ENCODE results near the gene LAPTM4A.
"Not testable (repeated sequence)": the region's sequence is repeated elsewhere in the genome, so short reads cannot be mapped to it uniquely, and the experiment has no call there.

Gene LAPTM4A

GRCh38 chr2:20074901-20075300, 23.5 kb upstream of the LAPTM4A start:
- DNase-seq: no peak

DNA sequence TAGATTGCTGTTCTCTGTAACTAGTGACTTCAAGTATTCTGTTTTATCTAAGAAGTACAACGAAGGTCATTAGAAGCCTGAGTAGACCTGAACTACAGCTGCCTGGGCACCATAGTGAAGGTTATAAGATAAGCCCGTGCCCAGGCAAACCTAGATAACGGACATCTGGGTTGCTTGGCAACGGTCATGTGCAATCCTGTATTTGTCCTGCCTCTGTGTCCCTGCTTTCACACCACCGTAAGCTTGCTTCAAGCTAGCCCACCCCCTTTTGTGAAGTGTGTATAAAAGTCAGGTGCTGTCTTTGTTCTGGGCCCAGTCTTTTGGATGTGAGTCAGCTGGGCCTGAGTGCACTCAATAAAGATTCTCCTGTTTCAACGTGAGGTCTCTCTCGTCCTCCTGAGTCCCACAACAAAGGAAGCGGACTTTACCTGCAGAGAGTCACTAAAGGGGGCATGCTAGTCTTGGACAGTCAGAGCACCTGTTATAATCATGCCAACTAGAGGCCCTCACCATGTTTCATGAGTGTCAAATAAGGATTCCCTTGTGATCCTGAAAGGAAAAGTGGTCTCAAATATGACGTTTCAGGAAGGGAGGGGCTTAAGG, 22.7 kb upstream of the LAPTM4A start:
- not testable (repeated sequence) for DNase-seq

GRCh38 chr2:20073460-20073859, 22.0 kb upstream of the LAPTM4A start:
- no peak for DNase-seq

DNA sequence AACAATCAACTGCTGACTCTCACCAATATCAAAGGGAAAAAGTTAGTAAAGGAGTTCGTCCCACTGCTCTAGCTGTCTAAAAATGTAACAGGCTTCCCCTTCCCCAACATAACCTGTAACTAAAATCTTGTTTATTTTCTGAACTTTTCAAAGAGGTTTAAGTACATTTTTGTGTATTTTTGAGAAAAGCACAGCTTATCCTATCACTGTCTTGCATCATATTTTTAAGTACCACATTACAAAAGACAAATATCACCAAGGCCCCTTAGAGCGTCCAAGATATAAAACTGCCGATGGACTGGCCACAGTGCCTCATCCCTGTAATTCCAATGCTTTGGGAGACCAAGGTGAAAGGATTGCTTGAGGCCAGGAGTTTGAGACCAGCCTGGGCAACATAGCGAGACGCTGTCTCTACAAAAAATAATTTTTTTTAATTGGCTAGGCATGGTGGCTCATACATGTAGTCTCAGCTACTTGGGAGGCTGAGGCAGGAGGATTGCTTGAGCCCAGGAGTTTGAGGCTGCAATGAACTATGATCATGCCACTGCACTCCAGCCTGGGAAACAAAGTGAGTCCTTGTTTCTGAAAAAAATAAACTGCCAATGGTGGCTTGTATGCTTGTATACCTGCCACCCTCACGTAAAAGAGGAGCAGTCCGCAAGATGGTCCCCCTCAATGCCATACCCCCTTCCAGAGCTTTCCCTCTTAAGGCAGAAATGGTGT, 21.2 kb upstream of the LAPTM4A start:
- no peak for DNase-seq

DNA sequence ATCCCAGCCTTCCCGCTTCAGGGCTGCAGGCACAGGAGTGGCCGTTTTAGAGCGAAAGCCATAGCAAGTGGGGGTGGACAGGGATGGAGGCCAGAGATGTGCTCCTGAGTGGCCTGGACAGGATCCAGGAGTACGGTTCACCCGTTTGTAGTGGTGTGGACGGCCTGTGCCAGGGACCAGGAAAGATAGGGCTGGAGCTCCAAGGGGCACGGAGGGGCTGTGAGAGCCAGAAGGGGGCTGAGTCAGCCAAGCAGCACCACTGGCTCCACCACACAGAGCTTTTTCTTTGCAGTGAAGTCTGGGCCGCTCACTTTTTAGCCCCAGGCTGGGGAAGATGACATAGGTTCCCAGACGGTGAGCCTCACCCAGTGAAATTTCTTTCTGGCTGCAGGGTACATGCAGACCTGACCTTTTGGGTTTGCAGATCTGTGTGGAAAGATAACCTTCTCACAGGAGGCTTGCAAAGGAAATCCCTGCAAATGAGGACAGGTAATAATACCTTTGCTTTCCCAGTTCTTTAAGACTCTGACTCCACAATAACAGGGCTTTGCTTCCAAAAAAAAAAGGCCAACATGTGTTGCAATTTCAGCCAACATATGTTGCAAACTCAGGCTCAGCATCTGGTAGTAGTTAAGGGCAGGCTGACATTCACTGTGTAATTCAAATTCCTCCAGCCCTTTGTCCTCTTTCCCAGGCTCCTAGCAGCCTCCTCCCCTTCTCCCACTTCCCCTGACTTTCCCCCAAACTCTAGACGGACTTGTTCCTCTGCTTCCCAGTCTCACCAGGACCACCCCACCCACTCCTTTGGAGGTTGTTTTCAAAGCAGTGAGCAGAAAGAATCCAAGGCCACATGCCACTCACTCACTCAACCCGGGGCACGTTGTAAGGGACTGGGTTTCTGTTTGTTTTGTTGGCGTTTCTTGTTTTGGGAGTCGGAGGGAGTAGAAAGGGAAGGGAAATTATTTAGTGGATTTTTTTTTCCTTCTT, 20.3 kb upstream of the LAPTM4A start:
- DNase-seq: no peak

DNA sequence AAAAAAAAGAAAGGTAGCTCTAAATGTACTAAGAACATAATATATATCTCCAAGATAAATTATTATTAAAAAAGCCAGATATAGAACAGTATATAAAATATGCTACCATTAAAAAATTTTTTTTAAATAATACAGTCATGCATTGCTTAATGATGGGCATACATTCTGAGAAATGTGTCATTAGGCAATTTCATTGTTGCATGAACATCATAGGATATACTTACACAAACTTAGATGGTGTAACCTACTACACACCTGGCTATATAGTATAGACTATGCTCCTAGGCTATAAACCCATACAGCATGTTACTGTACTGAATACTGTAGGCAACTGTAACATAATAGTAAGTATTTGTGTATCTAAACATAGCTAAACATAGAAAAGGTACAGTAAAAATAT, 18.3 kb upstream of the LAPTM4A start:
- no peak for DNase-seq

GRCh38 chr2:20067992-20068584, 16.7 kb upstream of the LAPTM4A start:
- DNase-seq: no peak

DNA sequence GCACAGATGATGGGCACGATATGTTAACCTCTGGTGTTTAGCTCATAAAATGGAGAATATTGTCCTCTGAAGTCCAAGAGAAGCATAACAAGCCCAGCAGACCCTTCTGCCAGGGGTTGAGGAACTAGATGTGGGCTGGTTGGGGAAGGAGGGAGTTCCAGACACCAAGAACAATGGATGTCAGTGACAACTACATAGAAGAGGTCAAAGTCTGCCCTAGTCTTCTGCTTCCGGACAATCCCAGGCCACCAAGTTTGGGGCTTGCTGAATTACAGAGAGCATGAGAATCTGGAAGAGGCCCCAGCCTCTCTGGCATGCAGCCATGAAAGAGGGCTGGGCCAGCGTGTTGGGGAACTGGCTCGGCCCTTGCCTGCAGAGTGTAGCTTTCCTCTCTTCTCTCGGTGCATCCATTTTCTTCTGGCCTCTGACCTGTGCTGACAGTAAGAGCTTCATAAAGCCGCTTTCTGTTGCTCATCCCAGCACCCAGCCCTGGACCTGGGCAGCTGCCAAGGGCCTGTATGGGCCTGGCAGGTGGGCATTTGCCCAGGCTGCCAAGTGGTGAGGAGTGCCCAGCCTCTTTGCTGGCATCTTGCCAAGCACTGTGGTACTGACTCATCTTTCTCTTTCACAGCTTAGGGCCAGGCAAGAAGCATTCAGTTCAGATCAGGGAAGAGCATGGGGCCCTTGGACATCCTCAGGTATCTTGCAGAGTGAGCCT, 14.6 kb upstream of the LAPTM4A start:
- DNase-seq: no peak

- no peak for DNase-seq
These were observed 13.4 kb upstream of the LAPTM4A start for GRCh38 chr2:20064841-20065240.

DNA sequence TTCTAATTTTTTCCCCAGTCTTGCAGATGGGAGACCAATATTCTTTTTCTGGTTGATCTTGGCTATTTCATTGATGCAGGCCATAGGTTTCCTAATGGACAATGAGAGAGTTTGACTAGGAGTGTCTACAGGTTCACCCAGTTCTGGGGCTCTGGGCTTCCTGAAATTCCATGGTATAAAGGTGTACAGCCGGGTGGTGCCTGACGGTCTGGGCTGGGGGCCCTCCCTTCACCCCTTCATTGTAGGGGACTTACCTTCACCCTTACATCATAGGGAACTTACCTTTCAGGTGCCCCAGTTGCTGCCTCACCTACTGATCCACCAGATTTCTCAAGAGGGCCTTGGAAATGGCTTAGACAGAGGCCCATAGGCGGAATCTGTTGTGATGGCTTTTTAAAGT, 13.0 kb upstream of the LAPTM4A start:
- no peak for DNase-seq

DNA sequence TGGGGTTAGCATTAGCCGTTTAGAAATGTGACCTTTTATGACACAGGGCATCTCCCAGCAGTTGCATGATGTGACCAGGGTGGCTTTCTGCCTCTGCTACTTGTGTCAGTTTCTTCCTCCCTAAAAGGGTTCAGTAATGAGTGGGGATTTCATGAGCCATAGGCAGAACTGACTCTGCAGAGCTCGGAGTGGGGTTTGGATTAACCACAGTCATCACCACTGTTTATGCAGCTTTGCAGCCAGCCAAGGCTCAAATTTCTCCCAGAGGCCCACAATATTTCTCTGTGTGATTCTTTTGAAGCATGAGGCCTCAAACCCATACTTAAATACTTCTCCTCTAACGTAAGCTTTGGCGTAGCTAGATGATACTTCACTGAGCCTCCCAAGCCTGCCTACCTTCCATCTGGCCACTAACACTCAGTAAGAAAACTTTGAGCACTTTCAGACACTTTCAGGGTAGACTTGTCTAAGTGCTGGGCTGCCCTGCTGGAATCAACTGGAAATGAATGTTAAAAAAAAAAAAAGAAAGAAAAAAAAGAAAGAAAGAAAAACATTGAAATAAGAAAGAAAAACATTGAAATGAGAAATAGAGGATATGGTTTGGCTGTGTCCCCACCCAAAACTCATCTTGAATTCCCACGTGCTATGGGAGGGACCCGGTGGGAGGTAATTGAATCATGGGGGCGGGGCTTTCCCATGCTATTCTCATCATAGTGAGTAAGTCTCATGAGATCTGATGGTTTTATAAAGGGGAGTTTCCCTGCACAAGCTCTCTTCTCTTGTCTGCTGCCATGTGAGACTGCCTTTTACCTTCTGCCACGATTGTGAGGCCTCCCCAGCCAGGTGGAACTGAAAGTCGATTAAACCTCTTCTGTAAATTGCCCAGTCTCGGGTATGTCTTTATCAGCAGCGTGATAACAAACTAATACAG, 11.5 kb upstream of the LAPTM4A start:
- no peak for DNase-seq

DNA sequence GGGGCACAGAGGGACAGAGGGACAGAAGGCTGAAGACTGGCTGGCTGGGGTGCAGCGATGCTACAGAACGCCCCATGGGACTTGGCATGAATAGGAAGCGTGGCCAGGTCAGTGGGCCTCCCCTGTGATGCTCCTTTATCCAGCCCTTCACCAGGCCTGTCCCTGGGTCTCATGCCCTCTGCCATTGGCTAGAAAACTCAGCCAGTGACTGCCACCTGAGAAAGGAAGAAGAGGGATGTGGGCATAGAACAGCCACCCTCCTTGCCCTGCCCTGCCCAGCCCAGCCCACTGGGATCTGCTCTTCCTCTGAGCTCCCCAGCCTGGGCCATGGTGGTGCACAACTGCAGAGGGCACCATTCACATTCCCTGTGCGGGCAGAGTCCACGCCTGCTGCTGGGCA, 10.5 kb upstream of the LAPTM4A start:
- DNase-seq: no peak

DNA sequence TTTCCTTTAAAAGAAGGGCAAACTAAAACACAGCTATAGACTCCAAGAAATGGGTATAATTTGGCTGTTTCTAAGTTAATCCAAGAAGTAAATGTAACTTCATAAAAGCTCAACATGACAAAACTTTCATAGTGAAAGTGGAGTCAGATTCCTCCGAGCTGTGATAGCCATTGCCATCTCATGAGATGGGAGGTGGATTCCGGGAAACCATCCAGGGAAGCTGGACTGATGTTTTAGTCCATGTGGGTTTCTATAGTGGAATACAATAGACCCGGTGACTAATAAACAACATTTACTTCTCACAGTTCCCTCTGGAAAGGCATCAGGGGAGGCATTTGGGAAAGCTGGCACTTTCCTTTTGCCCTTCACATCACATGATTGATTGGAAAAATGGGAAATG, 10.0 kb upstream of the LAPTM4A start:
- no peak for DNase-seq

- no peak for DNase-seq
These were observed 8.7 kb upstream of the LAPTM4A start for GRCh38 chr2:20060106-20060505.

DNA sequence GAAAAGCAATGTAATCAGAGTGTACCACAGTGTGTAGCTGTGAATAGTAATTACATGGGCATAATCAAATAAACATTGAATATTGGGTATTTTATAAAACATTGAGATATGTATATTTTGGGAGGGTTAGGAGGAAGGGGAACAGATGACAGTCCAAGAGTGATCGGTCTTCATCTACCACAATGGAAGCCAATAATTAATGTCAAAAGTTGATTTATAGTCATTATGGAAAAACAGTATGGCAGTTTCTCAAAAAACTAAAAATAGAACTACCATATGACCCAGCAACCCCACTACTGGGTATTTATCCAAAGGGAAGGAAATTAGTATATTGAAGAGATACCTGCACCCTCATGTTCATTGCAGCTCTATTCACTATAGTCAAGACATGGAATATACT, 5.8 kb upstream of the LAPTM4A start:
- no peak for DNase-seq

GRCh38 chr2:20054931-20055330, 3.5 kb upstream of the LAPTM4A start:
- DNase-seq: no peak

DNA sequence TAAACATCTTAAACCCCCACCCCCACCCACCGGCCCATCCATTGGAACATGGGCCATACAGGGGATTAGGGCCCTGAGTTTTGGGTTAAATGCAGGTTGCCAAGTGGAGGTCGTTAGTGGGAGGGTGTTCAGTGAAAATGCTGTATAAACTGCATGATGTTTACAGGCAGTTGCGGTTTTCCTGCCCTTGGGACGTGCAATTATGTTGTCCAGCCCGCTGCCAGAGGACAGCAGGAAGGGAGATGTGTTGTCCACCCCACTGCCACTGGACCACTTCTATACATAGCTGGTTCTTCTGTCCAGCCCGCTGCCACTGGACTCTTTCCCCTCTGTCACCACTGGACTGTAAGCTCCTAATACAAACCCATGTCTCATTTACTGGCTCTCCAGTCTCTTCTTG, 2.7 kb upstream of the LAPTM4A start:
- no peak for DNase-seq

- no peak for DNase-seq
These were observed 1.4 kb upstream of the LAPTM4A start for GRCh38 chr2:20052861-20053281.

DNA sequence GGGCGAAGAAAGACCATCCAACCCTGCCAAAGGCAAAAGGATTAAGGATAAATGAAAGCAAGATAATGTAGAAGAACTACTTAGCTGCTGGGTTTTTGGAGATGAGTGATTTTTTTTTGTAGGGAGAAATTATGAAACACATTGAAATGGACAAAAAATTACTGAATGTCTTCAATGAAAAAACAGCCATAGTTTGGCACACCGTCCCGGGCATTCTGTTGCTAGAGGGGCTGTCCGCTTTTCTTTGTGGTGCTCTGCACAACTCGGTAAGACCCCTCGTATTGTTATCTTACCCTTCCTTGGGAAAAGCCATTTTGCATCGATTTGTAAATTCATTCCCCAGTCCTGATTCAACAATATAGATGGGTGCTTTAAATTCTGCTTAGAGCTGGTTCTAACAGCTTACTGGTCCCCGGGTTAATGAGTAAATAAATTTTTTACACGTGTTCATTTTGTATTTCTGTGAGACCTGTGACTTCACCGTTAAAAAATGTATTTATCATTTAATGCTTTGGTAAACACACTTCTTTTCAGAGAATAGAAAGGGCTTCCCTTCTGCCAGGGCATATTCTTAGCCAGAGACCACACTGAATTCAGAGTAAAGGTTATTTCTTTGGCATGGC, 912 bp upstream of the LAPTM4A start:
- no peak for DNase-seq

DNA sequence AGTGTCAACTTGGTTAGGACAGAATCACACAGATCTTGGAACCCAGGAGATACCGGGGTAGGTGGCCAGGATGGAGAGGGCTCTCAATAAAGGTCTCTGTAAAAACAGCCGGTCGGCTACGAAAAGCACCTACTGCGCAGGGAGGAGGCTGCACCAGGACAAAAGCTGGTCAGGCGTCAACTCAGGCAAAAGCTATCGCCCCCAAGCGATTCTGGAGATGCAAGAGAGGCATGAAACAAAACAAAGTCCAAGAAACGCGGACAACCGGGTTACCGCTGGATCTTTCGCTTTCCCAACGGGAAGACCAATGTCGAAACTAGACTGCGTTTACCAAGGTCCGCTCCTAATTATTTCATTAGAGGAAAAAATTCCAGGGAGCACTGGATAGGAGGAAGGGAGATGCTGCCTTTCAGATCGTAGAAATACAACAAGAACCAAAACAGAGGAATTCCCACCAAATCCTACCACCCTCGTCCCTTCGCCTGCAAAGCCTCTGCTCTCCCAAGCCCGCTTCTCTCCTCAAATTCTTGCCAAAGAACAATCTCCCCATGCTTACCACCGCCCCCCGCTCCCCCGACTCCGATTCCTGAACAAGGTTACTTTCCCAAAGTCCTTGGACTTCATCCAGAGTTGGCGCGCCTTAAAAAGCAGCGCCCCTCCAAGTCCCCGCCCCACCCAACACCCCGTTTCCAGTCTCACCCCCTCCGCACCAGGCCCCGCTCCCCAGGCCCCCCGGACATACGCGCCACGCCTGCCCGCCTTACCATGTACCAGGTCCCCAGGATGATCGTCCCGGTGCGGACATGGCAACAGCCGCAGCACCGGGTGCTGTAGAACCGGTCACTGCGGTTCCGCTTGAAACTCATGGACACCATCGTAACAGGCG, 539 bp downstream of the LAPTM4A start:
- DNase-seq: no peak

All from activated naive CD4-positive, alpha-beta T cell treated with anti-CD3 and anti-CD28 coated beads, Interleukin-2, amount 50 U/mL, for 16 hours (primary cell).